SJCRH30 (cell line): ENCODE data around the gene ADARB2. TPM values are rescaled to one million over a fixed set of nuclear protein-coding genes. Genes with fewer than 3 reads are reported as not detected.
"Not testable (repeated sequence)": the region's sequence is repeated elsewhere in the genome, so short reads cannot be mapped to it uniquely, and the experiment has no call there.

Experiments used
- DNase-seq, 2 experiments: peaks; one replicate each; pipeline ENCODE4 v3.0.0-alpha.2; 2015 to 2020
- H3K27ac ChIP-seq: fragments of 250-450 bp; sonication (Bioruptor Pico); 2 replicates; pipeline ENCODE4 v1.5.1; 2020; ENCODE audit warnings: mild to moderate bottlenecking, moderate library complexity
- H3K27me3 ChIP-seq: fragments of 250-450 bp; sonication (Bioruptor Pico); 2 replicates; pipeline ENCODE4 v1.5.1; 2020; ENCODE audit warnings: mild to moderate bottlenecking, moderate library complexity
- H3K36me3 ChIP-seq: fragments of 250-450 bp; sonication (Bioruptor Pico); 2 replicates; pipeline ENCODE4 v1.5.1; 2020; ENCODE audit warnings: mild to moderate bottlenecking, moderate library complexity
- H3K4me1 ChIP-seq: fragments of 250-450 bp; sonication (Bioruptor Pico); 2 replicates; pipeline ENCODE4 v1.5.1; 2020; ENCODE audit warnings: mild to moderate bottlenecking, moderate library complexity
- H3K4me3 ChIP-seq: fragments of 250-450 bp; sonication (Bioruptor Pico); 2 replicates; pipeline ENCODE4 v1.5.1; 2020; ENCODE audit warnings: mild to moderate bottlenecking, moderate library complexity
- H3K9me3 ChIP-seq: fragments of 250-450 bp; sonication (Bioruptor Pico); replicated peaks from 2 replicates; pipeline ENCODE4 v1.5.1; 2020; ENCODE audit warnings: mild to moderate bottlenecking, moderate library complexity
- total RNA-seq: library from RNA; depleted of rRNA; stranded (reverse); fragments of >200 nt; shearing (Covaris generic); gene quantifications from 2 replicates; pipeline ENCODE4 v1.2.3, GENCODE V29; 2014

ADARB2 gene
- total RNA-seq, 1 experiment from 2014 or later = not detected

DNA sequence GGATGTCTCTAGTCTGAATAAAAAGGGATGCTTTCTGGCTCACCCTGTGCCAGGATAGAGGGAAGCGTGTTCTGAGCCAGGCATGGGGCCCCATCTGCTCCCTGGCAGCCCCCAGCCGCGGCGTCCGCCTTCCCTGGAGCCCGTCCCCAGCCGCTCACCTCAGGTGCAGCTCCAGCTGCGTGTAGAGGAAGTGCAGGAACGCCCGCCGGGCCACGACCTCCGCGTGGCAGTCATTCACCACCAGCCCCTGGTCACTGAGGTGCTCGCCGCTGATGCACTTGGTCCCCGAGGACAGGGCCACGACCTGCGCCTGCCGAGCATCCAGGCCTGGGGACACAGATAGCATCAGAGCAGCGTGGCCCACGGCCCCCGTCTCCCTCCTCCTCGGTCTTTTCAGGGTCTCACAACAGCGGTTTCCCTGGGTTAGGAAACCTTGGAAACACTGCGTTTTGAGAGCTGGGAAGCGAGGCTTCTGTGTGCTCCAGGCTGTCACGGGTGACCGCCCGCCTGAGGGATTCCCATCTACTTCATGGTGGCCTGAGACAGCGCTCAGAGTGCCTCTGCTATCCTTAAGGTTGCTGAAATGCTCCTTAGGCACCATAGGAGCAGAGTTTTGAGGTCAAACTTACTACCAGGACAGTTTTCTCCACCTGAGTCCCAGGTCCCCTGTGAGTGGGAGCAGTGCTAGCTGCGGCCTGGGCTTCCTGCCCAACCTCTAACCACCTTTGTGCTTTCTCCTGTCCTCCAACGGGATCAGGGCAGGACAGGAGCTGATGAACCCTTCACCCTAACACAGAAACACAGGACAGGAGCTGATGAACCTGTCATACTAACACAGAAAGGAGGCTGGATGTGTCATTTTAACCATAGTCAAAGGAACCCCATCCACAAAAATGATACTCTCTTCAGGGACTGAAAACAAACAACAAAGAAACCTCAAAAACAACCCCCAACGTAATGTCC, 495.1 kb downstream of the ADARB2 start:
- no peaks in the 10 kb centered on the region for H3K27me3 ChIP-seq
- no peaks in the 10 kb centered on the region for H3K4me1 ChIP-seq
- H3K27ac ChIP-seq = no peak overlapping the region
- no peak for DNase-seq
- no peaks in the 10 kb centered on the region for H3K9me3 ChIP-seq
- no peaks in the 10 kb centered on the region for H3K36me3 ChIP-seq
- no peak overlapping the region for H3K4me3 ChIP-seq

DNA sequence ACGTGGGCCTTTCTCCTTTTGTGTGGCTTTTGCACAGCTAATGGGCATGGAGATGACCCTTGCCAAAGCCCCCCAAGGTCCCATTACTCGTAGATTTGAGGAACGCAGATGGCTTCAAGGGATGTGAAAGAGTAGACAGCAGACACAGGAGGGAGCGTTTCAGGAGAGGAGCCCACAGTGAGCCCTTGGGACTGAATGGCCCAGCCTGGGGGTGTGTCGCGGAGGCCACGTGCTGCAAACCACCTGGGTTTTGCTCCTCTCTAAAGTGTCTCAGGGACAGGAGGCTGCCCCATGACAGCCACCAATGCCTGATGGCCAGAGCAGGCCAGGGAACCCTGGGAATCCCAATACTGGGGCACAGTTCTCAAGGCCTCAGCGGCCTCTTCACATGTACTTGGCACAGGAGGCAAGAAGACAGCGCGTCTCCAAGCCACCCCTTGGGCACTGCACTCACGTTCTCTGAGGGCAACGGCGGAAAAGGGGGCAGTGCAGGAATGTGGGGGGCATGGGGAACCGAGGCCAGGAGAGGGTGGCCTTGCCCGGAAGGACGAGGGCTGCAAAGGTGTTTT, 495.9 kb downstream of the ADARB2 start:
- no peaks in the 10 kb centered on the region for H3K4me1 ChIP-seq
- no peaks in the 10 kb centered on the region for H3K9me3 ChIP-seq
- no peak overlapping the region for H3K27ac ChIP-seq
- H3K27me3 ChIP-seq = no peaks in the 10 kb centered on the region
- no peak for DNase-seq
- no peak overlapping the region for H3K4me3 ChIP-seq
- no peaks in the 10 kb centered on the region for H3K36me3 ChIP-seq

DNA sequence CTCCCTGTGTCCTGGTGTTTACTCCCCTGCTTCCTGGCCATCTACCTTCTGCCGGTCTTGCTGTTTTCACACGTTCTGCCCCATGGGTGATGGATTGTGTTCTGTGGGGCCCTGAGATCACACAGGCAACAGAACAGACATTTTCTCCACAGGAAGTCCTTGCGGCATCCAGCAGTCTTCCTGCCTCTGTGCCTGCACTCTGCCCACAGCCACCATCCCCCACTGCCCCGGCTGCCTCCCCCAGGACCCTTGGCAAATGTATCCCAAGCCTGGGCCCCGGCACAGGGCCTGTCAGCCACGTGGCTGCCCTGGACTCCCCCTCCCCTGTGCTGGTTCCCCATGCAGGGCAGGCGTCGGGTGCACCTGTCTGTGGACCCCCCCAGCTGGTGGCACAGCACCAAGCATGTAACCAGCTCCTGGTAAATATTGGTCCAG, 497.0 kb downstream of the ADARB2 start:
- Histone ChIP-seq H3K4me1 (no peaks in the 10 kb centered on the region), H3K9me3 (no peaks in the 10 kb centered on the region), H3K36me3 (no peaks in the 10 kb centered on the region), H3K27ac (no peak overlapping the region), H3K27me3 (no peaks in the 10 kb centered on the region), H3K4me3 (no peak overlapping the region)
- DNase-seq = no peak

DNA sequence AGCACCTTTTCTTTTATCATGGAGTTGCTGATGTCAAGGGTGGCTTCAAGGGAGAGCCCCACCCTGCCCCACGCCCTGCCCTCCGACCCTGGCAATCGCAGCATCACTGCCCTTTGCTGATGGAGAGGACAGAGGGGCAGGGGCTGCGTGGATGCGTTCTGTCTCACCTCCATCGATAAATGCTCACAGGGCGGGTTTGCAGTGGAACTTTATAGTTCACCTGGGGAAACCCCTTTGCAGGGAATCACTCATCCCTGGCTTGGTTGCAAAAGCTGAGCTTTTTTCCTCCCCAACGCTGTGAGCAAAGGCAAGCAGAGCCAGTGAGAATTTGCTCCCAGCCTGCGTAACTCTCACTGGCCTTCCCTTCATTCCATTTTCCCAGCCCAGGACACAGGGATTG, 504.3 kb downstream of the ADARB2 start:
- Histone ChIP-seq H3K36me3 (no peaks in the 10 kb centered on the region), H3K27me3 (no peaks in the 10 kb centered on the region), H3K9me3 (no peaks in the 10 kb centered on the region), H3K27ac (no peak overlapping the region), H3K4me3 (no peak overlapping the region), H3K4me1 (no peaks in the 10 kb centered on the region)
- DNase-seq = no peak

- H3K4me1 ChIP-seq = no peaks in the 10 kb centered on the region
- H3K4me3 ChIP-seq = no peak overlapping the region
- no peaks in the 10 kb centered on the region for H3K9me3 ChIP-seq
- no peaks in the 10 kb centered on the region for H3K27me3 ChIP-seq
- no peak overlapping the region for H3K27ac ChIP-seq
- DNase-seq = no peak
- H3K36me3 ChIP-seq = no peaks in the 10 kb centered on the region
These were observed 505.0 kb downstream of the ADARB2 start for GRCh38 chr10:1232164-1232911.

- no peaks in the 10 kb centered on the region for H3K27me3 ChIP-seq
- H3K4me3 ChIP-seq = no peak overlapping the region
- no peaks in the 10 kb centered on the region for H3K4me1 ChIP-seq
- no peak overlapping the region for H3K27ac ChIP-seq
- no peak for DNase-seq
- H3K9me3 ChIP-seq = no peaks in the 10 kb centered on the region
- H3K36me3 ChIP-seq = no peaks in the 10 kb centered on the region
These were observed 506.6 kb downstream of the ADARB2 start for GRCh38 chr10:1230592-1231275.

- H3K36me3 ChIP-seq = no peaks in the 10 kb centered on the region
- H3K4me1 ChIP-seq = no peaks in the 10 kb centered on the region
- H3K9me3 ChIP-seq = no peaks in the 10 kb centered on the region
- H3K27me3 ChIP-seq = no peaks in the 10 kb centered on the region
- no peak overlapping the region for H3K4me3 ChIP-seq
- H3K27ac ChIP-seq = no peak overlapping the region
- DNase-seq = no peak
These were observed 507.2 kb downstream of the ADARB2 start for GRCh38 chr10:1230138-1230537.

DNA sequence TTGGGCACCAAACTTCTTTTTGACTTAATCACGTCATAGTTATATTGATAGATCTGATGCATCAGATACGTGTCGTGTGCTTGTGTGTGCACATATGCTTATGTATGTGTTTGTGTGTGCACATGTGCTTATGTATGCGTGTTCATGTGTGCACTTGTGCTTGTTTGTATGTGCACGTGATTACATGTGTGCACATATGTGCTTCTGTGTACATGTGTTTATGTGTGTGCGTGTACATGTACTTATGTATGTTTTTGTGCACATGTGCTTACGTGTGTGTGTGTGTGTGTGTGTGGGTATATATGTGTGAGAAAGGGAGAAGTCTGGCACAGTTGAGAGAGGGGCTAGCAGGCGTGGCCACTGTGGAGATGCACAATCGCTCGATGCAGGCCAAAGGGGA, 507.8 kb downstream of the ADARB2 start:
- Histone ChIP-seq H3K4me3 (no peak overlapping the region), H3K27ac (no peak overlapping the region), H3K4me1 (no peaks in the 10 kb centered on the region), H3K27me3 (no peaks in the 10 kb centered on the region), H3K36me3 (no peaks in the 10 kb centered on the region), H3K9me3 (no peaks in the 10 kb centered on the region)
- no peak for DNase-seq

GRCh38 chr10:1229116-1229515, 508.2 kb downstream of the ADARB2 start:
- Histone ChIP-seq H3K27me3 (no peaks in the 10 kb centered on the region), H3K27ac (no peak overlapping the region), H3K9me3 (no peaks in the 10 kb centered on the region), H3K36me3 (no peaks in the 10 kb centered on the region), H3K4me1 (no peaks in the 10 kb centered on the region), H3K4me3 (no peak overlapping the region)
- no peak for DNase-seq

DNA sequence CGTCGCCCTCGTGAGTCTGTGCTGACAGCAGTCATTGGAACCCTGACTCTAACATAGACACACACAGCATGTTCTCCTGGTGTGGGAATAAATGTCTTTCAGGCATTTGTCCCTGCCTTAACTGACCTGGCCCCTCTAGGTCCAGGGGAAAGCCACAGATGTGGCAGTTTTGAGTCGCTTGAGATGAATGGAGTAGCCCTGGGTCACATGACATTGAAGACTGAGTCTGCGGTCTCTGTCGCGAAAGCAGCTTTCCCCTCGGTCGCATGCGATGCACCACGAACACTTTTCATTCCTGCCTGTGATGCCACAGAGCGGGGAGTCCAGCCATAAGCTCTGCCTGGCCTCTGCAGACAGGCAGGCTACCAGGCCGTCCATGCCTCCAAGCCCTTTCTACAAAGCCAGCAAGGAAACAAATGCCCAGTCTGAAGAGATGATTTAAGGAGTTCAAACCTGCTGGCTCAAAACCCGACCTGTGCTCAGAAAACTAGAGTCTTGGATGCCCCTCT, 508.8 kb downstream of the ADARB2 start:
- Histone ChIP-seq H3K4me3 (no peak overlapping the region), H3K9me3 (no peaks in the 10 kb centered on the region), H3K27ac (no peak overlapping the region), H3K27me3 (no peaks in the 10 kb centered on the region), H3K4me1 (no peaks in the 10 kb centered on the region), H3K36me3 (no peaks in the 10 kb centered on the region)
- no peak for DNase-seq

DNA sequence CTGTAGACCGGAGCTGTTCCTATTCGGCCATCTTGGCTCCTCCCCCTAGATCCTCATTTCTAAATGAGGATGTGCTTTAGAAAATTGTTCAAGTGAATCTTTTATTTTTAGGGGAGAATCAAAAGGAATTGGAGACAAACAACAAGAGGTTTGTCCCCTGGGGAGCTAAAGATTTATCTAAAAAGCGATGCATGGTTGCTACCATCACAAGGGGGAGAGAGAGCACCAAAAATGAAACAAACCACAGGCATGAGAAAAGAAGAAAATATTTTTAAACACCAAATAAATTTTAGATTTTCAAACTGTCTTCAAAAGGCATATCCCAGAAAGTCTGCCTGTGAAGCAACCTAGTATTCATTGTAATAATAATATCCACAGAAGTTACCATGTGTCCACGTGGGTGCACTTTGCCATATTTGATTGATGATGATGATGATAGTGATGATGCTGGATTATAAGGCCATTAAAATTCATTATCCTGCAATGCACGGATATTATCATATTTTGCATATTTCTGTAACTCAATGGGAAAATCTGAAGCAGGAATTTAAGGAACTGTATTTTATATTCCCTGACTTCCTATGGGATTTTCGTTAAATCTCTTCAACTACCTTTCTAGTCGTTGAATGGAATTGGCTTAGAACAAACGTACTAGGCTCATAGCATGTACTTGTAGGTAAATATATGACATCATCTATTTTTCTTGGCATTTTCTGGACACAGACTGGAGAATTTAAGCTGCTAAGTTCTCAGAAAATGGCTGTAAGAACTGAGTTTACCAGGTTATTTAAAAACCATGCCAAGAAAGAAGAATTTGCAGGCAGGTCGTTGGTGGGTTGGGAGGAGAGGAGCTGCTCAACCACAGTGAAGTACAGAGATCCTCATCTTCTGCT, 509.6 kb downstream of the ADARB2 start:
- DNase-seq = no peak
- Histone ChIP-seq H3K36me3 (no peaks in the 10 kb centered on the region), H3K27ac (no peak overlapping the region), H3K9me3 (no peaks in the 10 kb centered on the region), H3K4me1 (no peaks in the 10 kb centered on the region), H3K4me3 (no peak overlapping the region), H3K27me3 (no peaks in the 10 kb centered on the region)

GRCh38 chr10:1226907-1227306, 510.4 kb downstream of the ADARB2 start:
- H3K9me3 ChIP-seq, H3K27ac ChIP-seq, H3K36me3 ChIP-seq, DNase-seq, H3K27me3 ChIP-seq, H3K4me3 ChIP-seq, H3K4me1 ChIP-seq: not testable (repeated sequence)

DNA sequence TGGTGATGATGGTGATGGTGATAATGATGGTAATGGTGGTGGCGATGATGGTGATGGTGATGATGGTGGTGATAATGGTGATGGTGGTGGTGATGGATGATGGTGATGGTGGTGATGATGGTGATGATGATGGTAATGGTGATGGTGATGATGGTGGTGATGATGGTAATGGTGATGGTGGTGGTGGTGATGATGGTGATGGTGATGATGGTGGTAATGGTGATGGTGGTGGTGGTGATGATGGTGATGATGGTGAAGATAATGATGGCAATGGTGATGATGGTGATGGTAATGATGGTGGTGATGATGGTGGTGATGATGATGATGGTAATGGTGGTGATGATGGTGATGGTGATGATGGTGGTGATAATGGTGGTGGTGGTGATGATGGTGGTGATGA, 517.5 kb downstream of the ADARB2 start:
- H3K27me3 ChIP-seq, DNase-seq, H3K36me3 ChIP-seq, H3K27ac ChIP-seq, H3K9me3 ChIP-seq, H3K4me3 ChIP-seq, H3K4me1 ChIP-seq: not testable (repeated sequence)

GRCh38 chr10:1217661-1218060, 519.7 kb downstream of the ADARB2 start:
- no peak for DNase-seq

More at GRCh38 chr10:1217661-1218060, 519.7 kb downstream of the ADARB2 start:
- Histone ChIP-seq H3K27me3 (no peaks in the 10 kb centered on the region), H3K4me1 (no peaks in the 10 kb centered on the region), H3K4me3 (no peak overlapping the region), H3K27ac (no peak overlapping the region), H3K9me3 (no peaks in the 10 kb centered on the region), H3K36me3 (no peaks in the 10 kb centered on the region)
